Testis (tissue), 2 donors: ENCODE measurements around the gene IYD.

Source experiments
- POLR2A ChIP-seq: fragments of 450-650 bp; IDR thresholded peaks from one replicate; pipeline ENCODE4 v1.6.1; 2017; ENCODE audit warnings: antibody characterized with exemption, mild to moderate bottlenecking, moderate library complexity
- TF ChIP-seq, protein P1 (sequence below), 3 experiments: fragments of 450-650 bp in 2 of 3; fragments of 200-600 bp in 1 of 3; sonication (generic) in 1 of 3; IDR thresholded peaks; one replicate each; pipeline ENCODE4 v1.5.1; 2016 to 2019; ENCODE audit warnings: antibody characterized with exemption in 3 of 3, mild to moderate bottlenecking in 2 of 3, moderate library complexity in 1 of 3

DNA sequence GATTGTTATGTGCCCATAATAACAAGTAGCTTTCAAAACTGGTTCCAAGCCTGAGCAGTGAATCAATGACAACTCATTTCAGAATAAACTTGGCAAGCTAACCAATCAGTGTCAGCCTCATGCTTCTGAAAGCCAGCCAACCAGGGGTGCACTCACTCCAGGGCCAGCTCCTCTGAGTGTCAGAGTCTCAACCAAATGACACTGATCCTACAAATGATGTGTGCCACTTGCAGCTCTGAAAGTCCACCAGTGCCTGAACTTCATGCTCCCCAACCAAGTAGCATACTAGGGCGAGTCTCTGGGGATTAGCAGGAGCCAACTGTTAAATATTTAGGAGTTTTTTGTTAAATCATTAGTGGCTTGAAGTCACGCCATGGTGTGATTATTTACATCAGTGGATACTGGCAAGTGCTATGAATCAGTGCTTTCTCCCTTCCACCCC, 4.5 kb downstream of the IYD start:
- TF ChIP-seq, protein P1, sequence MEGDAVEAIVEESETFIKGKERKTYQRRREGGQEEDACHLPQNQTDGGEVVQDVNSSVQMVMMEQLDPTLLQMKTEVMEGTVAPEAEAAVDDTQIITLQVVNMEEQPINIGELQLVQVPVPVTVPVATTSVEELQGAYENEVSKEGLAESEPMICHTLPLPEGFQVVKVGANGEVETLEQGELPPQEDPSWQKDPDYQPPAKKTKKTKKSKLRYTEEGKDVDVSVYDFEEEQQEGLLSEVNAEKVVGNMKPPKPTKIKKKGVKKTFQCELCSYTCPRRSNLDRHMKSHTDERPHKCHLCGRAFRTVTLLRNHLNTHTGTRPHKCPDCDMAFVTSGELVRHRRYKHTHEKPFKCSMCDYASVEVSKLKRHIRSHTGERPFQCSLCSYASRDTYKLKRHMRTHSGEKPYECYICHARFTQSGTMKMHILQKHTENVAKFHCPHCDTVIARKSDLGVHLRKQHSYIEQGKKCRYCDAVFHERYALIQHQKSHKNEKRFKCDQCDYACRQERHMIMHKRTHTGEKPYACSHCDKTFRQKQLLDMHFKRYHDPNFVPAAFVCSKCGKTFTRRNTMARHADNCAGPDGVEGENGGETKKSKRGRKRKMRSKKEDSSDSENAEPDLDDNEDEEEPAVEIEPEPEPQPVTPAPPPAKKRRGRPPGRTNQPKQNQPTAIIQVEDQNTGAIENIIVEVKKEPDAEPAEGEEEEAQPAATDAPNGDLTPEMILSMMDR (IDR thresholded peaks at IDR 0.05), result no peak
- TF ChIP-seq POLR2A, result no peak
